ENCODE results near the gene TYW3. TPM values are rescaled to one million over a fixed set of nuclear protein-coding genes. Genes with fewer than 3 reads are reported as not detected.

Gene TYW3, protein sequence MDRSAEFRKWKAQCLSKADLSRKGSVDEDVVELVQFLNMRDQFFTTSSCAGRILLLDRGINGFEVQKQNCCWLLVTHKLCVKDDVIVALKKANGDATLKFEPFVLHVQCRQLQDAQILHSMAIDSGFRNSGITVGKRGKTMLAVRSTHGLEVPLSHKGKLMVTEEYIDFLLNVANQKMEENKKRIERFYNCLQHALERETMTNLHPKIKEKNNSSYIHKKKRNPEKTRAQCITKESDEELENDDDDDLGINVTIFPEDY
- 16.0 to 17.9 TPM (median 17.1 TPM) in 5 replicates for total RNA-seq (2022; extraction: Qiagen RNA extraction)

DNA sequence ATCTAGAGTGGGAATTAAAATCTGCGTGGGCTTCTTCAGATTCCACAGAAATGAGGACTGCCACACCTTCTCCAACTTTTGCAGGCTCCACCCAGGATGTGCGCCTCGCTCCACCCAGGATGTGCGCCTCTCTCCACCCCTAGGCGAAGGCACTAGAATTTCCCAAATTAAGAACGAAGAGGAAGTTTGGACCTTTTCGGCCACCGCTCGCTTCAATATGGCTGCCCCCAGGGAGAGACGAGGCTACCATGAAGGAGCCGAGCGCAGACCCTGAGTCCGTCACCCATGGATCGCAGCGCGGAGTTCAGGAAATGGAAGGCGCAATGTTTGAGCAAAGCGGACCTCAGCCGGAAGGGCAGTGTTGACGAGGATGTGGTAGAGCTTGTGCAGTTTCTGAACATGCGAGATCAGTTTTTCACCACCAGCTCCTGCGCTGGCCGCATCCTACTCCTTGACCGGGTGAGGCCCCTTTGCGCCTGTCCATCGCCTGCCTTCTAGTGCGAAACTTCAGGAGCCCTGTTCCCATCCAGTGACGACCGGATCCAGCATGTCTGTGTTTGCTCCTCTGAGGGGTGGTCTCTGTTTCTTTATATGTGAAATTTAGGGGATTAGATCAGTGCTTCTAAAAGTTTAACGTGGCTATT is at the start of gene TYW3, which contains the start of gene CRYZ:
TYW3 (plus strand) TSS at position 193 of the 644 bp plus-strand sequence; CDS start at position 286, 93 bp downstream.
CRYZ (minus strand) TSS at position 91 of the 644 bp plus-strand sequence. CDS start 8,229 bp downstream, outside the sequence.

Other genes with a start within 250 kb of the TYW3 start
- not detected in 5 replicates for gene LRRC53, start 220.5 kb upstream of the TYW3 start, total RNA-seq (2022; extraction: Qiagen RNA extraction)
- gene ERICH3, start 59.4 kb upstream of the TYW3 start, total RNA-seq (2022; extraction: Qiagen RNA extraction), result not detected in 5 replicates
- 65.8 to 77.4 TPM (median 72.7 TPM) in 5 replicates for gene CRYZ, start 102 bp upstream of the TYW3 start, total RNA-seq (2022; extraction: Qiagen RNA extraction)

Data from A549 treated with Mapracorat at 1 μM for 4 hours (cell line).